Measurements from ENCODE around the gene LPCAT1.

- TF ChIP-seq POLR2AphosphoS5 (IDR thresholded peaks at IDR 0.05; ENCODE audit: insufficient read depth, low read depth, low read length) (no peak), CTCF (IDR thresholded peaks at IDR 0.05; ENCODE audit: extremely low read depth in 1 of 2, insufficient read depth in 1 of 2, low read depth in 1 of 2, low read length in 2 of 2) (no peak), POLR2A (IDR thresholded peaks at IDR 0.05; ENCODE audit: low read depth, low read length) (no peak), EZH2 (IDR thresholded peaks at IDR 0.05; ENCODE audit: borderline replicate concordance, low read depth, low read length, severe bottlenecking) (no peak), GATA2 (IDR thresholded peaks at IDR 0.05; ENCODE audit: insufficient read depth, insufficient read length, low read depth, low read length) (no peak), FOS (IDR thresholded peaks at IDR 0.05; ENCODE audit: borderline replicate concordance, insufficient read depth, low read length) (no peak), JUN (IDR thresholded peaks at IDR 0.05; ENCODE audit: borderline replicate concordance, insufficient read depth, insufficient read length, low read depth) (no peak), MYC (IDR thresholded peaks at IDR 0.05; ENCODE audit: low read depth, low read length) (no peak)
- TF ChIP-seq, protein P1, sequence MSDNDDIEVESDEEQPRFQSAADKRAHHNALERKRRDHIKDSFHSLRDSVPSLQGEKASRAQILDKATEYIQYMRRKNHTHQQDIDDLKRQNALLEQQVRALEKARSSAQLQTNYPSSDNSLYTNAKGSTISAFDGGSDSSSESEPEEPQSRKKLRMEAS (IDR thresholded peaks at IDR 0.05; ENCODE audit: insufficient read depth, insufficient read length): no peak
These were observed 111.1 kb downstream of the LPCAT1 start for GRCh38 chr5:1412621-1413020.
